Esophagus (tissue), 2 donors: ENCODE results near the gene MS4A8. TPM values are rescaled to one million over a fixed set of nuclear protein-coding genes. Genes with fewer than 3 reads are reported as not detected.

ENCODE experiments used
- H3K27ac ChIP-seq, 2 donors: one replicate each; pipeline ENCODE4 v1.5.1; 2013; ENCODE audit warnings: low read depth in 2 of 2, mild to moderate bottlenecking in 2 of 2, inconsistent platforms in 1 of 2, low read length in 1 of 2, moderate library complexity in 1 of 2
- H3K27me3 ChIP-seq, 2 donors: one replicate each; pipeline ENCODE4 v1.6.1; 2013; ENCODE audit warnings: low read length in 2 of 2, control low read depth in 1 of 2, mild to moderate bottlenecking in 1 of 2; ENCODE audit not compliant: insufficient read depth in 2 of 2, control insufficient read depth in 1 of 2
- H3K36me3 ChIP-seq, 2 donors: one replicate each; pipeline ENCODE4 v1.6.1; 2013; ENCODE audit warnings: low read length in 1 of 2; ENCODE audit not compliant: control insufficient read depth in 2 of 2, insufficient read depth in 2 of 2
- H3K4me1 ChIP-seq, 2 donors: one replicate each; pipeline ENCODE4 v1.6.1; 2013; ENCODE audit warnings: low read length in 1 of 2; ENCODE audit not compliant: control insufficient read depth in 2 of 2, insufficient read depth in 2 of 2
- H3K4me3 ChIP-seq, 2 donors: one replicate each; pipeline ENCODE4 v1.5.1; 2013; ENCODE audit warnings: low read length in 2 of 2, mild to moderate bottlenecking in 2 of 2, low read depth in 1 of 2, moderate library complexity in 1 of 2
- H3K9me3 ChIP-seq, 2 donors: one replicate each; pipeline ENCODE4 v1.6.1; 2013; ENCODE audit warnings: mild to moderate bottlenecking in 2 of 2, low read depth in 1 of 2, low read length in 1 of 2, moderate library complexity in 1 of 2; ENCODE audit not compliant: control insufficient read depth in 2 of 2, insufficient read depth in 1 of 2
- WGBS, 2 donors: extraction: QIAGEN DNeasy Blood & Tissue Kit; methylation state at CpG; one replicate each; pipeline ENCODE4 v1.1.7; 2013; 5-methylcytosine and 5-hydroxymethylcytosine counted together
- polyA plus RNA-seq, 2 donors: library from polyadenylated mRNA; stranded (reverse); fragments of 200-250 nt; gene quantifications; one replicate each; pipeline ENCODE4 v1.2.3, GENCODE V29; 2013
- donor health status: healthy with polysubstance abuse.
- donor health status: Bipolar disorder and iron deficiency.

MS4A8 gene
- polyA plus RNA-seq, 2 donors, result 0.02 TPM; not detected in 1

- no peaks in the 10 kb centered on the region for H3K4me1 ChIP-seq
- no peak overlapping the region for H3K4me3 ChIP-seq
- H3K27ac ChIP-seq, result no peak overlapping the region
- no peaks in the 10 kb centered on the region for H3K36me3 ChIP-seq
- H3K27me3 ChIP-seq, result no peaks in the 10 kb centered on the region
- peaks cover 3 to 4% of the 10 kb centered on the region in 2 donors for H3K9me3 ChIP-seq
- 69 to 76% methylated on average over 10 of the region's 10 CpGs for WGBS, 2 donors
These were observed 19.3 kb downstream of the MS4A8 start for GRCh38 chr11:60718524-60719316.

- H3K27ac ChIP-seq, result no peak overlapping the region
- no peaks in the 10 kb centered on the region for H3K27me3 ChIP-seq
- no peak overlapping the region for H3K4me3 ChIP-seq
- H3K4me1 ChIP-seq, result no peaks in the 10 kb centered on the region
- H3K9me3 ChIP-seq, result peaks cover 3 to 4% of the 10 kb centered on the region in 2 donors
- 80 to 85% methylated on average over 4 of the region's 4 CpGs for WGBS, 2 donors
- H3K36me3 ChIP-seq, result no peaks in the 10 kb centered on the region
These were observed 20.0 kb downstream of the MS4A8 start for GRCh38 chr11:60719391-60719790.

GRCh38 chr11:60720460-60720859, 21.0 kb downstream of the MS4A8 start:
- H3K4me1 ChIP-seq, result no peaks in the 10 kb centered on the region
- H3K9me3 ChIP-seq, result peaks cover 3 to 4% of the 10 kb centered on the region in 2 donors
- H3K4me3 ChIP-seq, result no peak overlapping the region
- no peaks in the 10 kb centered on the region for H3K36me3 ChIP-seq
- H3K27ac ChIP-seq, result no peak overlapping the region
- no peaks in the 10 kb centered on the region for H3K27me3 ChIP-seq
- WGBS, 2 donors, result 76 to 80% methylated on average over 6 of the region's 6 CpGs

GRCh38 chr11:60724420-60724819, 25.0 kb downstream of the MS4A8 start, which contains the start of gene MS4A18:
Gene MS4A18 (plus strand): TSS chr11:60724720.
- H3K9me3 ChIP-seq, result peaks cover 0 to 3% of the 10 kb centered on the region in 2 donors
- H3K27ac ChIP-seq, result no peak within 1 kb of the TSS
- H3K4me1 ChIP-seq, result no peaks in the 10 kb centered on the region
- no peaks in the 10 kb centered on the region for H3K27me3 ChIP-seq
- H3K36me3 ChIP-seq, result no peaks in the 10 kb centered on the region
- WGBS, 2 donors, result 80 to 84% methylated on average over 3 of the region's 3 CpGs
- no peak within 1 kb of the TSS for H3K4me3 ChIP-seq

GRCh38 chr11:60725592-60725991, 26.2 kb downstream of the MS4A8 start:
- H3K4me1 ChIP-seq, result no peaks in the 10 kb centered on the region
- no peaks in the 10 kb centered on the region for H3K36me3 ChIP-seq
- 89 to 94% methylated on average over 1 of the region's 1 CpG for WGBS, 2 donors
- H3K27ac ChIP-seq, result no peak overlapping the region
- H3K9me3 ChIP-seq, result peaks cover 0 to 3% of the 10 kb centered on the region in 2 donors
- no peak overlapping the region for H3K4me3 ChIP-seq
- H3K27me3 ChIP-seq, result no peaks in the 10 kb centered on the region

GRCh38 chr11:60731586-60731985, 32.2 kb downstream of the MS4A8 start:
- no peaks in the 10 kb centered on the region for H3K36me3 ChIP-seq
- H3K27me3 ChIP-seq, result no peaks in the 10 kb centered on the region
- no peaks in the 10 kb centered on the region for H3K9me3 ChIP-seq
- H3K27ac ChIP-seq, result no peak overlapping the region
- H3K4me3 ChIP-seq, result no peak overlapping the region
- WGBS, 2 donors, result 63 to 65% methylated on average over 8 of the region's 8 CpGs
- H3K4me1 ChIP-seq, result no peaks in the 10 kb centered on the region

- Histone ChIP-seq H3K9me3 (no peaks in the 10 kb centered on the region), H3K27ac (no peak overlapping the region), H3K4me3 (no peak overlapping the region), H3K36me3 (no peaks in the 10 kb centered on the region), H3K27me3 (no peaks in the 10 kb centered on the region), H3K4me1 (no peaks in the 10 kb centered on the region)
- 79 to 83% methylated on average over 4 of the region's 4 CpGs for WGBS, 2 donors
These were observed 34.9 kb downstream of the MS4A8 start for GRCh38 chr11:60734279-60734678.

- Histone ChIP-seq H3K9me3 (peaks cover 0 to 4% of the 10 kb centered on the region in 2 donors), H3K4me3 (no peak overlapping the region), H3K27me3 (no peaks in the 10 kb centered on the region), H3K27ac (no peak overlapping the region), H3K36me3 (no peaks in the 10 kb centered on the region), H3K4me1 (no peaks in the 10 kb centered on the region)
- WGBS, 2 donors, result 67 to 70% methylated on average over 7 of the region's 7 CpGs
These were observed 39.7 kb downstream of the MS4A8 start for GRCh38 chr11:60739114-60739513.

GRCh38 chr11:60740573-60740972, 41.2 kb downstream of the MS4A8 start:
- H3K36me3 ChIP-seq, result no peaks in the 10 kb centered on the region
- no peaks in the 10 kb centered on the region for H3K4me1 ChIP-seq
- H3K27me3 ChIP-seq, result no peaks in the 10 kb centered on the region
- H3K4me3 ChIP-seq, result no peak overlapping the region
- H3K9me3 ChIP-seq, result peaks cover 0 to 4% of the 10 kb centered on the region in 2 donors
- no peak overlapping the region for H3K27ac ChIP-seq

- Histone ChIP-seq H3K27ac (no peak overlapping the region), H3K36me3 (no peaks in the 10 kb centered on the region), H3K27me3 (no peaks in the 10 kb centered on the region), H3K4me3 (no peak overlapping the region), H3K9me3 (peaks cover 0 to 4% of the 10 kb centered on the region in 2 donors), H3K4me1 (no peaks in the 10 kb centered on the region)
- WGBS, 2 donors, result 82 to 90% methylated on average over 3 of the region's 3 CpGs
These were observed 42.0 kb downstream of the MS4A8 start for GRCh38 chr11:60741421-60741820.
